Neural progenitor cell (in vitro differentiated cells): ENCODE data around the gene MEGF6.

Experiments
- CTCF ChIP-seq: fragments of 200-600 bp; sonication (generic); IDR thresholded peaks from 2 replicates; pipeline ENCODE4 v1.5.1; 2017; ENCODE audit warnings: antibody characterized with exemption, mild to moderate bottlenecking
- EZH2 ChIP-seq: fragments of 200-600 bp; sonication (generic); IDR thresholded peaks from 2 replicates; pipeline ENCODE4 v1.6.1; 2017; ENCODE audit warnings: antibody characterized with exemption, mild to moderate bottlenecking, moderate library complexity
- EZH2phosphoT487 ChIP-seq: fragments of 200-600 bp; sonication (generic); IDR thresholded peaks from 2 replicates; pipeline ENCODE4 v1.6.1; 2017; ENCODE audit warnings: antibody characterized with exemption

- TF ChIP-seq CTCF = no peak
- TF ChIP-seq EZH2 = no peak
- TF ChIP-seq EZH2phosphoT487 = no peak
Observed at GRCh38 chr1:3632298-3632697, 21.0 kb upstream of the MEGF6 start.
